ENCODE measurements around the gene MAP2K2.

DNA sequence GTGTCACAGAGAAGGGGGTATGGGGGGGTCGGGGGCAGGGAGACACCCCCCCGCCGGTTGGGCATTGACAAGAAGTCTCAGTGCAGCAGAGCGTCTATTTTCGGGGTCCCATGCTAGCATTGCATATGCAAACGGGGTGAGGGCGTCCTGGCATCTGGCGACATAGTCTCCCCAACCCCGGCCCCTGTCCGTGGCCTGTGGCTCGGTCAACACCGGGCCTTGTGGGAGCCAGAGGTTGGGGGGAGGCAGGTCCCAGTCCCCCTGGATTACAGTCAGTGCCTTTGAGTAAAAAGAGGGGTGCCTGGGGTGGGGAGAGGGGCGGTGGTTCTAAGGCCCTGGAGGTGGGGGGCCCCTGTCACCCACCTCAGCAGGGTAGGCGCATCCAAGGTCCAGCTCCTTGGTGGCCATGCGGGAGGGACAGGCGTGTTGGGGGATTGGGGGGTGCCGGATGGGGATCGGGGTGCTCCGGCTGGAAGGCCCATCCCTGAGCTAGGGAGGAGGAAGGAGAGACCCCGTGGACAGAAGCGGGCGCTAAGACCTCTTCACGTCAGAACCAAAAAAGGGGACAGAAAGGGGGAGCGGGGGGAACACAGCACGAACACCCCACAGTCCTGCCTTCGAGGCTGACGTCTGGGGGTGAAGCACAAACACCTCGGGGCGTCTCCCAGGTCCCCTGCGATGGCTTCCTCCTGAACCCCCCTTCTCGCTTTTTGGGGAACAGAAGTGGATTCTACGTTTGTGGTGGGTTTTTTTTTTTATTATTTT is 78.1 kb downstream of the MAP2K2 start:
- TF ChIP-seq ARNTL (CRISPR knock-in tag; IDR thresholded peaks at IDR 0.05; ENCODE audit: borderline replicate concordance, low read depth) (no peak), RARB (CRISPR knock-in tag; IDR thresholded peaks at IDR 0.05) (no peak), ZNF8 (CRISPR knock-in tag; IDR thresholded peaks at IDR 0.05) (no peak), ZFP3 (CRISPR knock-in tag; IDR thresholded peaks at IDR 0.05) (no peak), ZFP30 (CRISPR knock-in tag; IDR thresholded peaks at IDR 0.05) (no peak), ISL1 (CRISPR knock-in tag; IDR thresholded peaks at IDR 0.05) (no peak), PPARA (CRISPR knock-in tag; IDR thresholded peaks at IDR 0.05; ENCODE audit: borderline replicate concordance) (no peak), TCF4 (CRISPR knock-in tag; IDR thresholded peaks at IDR 0.05; ENCODE audit: borderline replicate concordance) (no peak), ESRRG (CRISPR knock-in tag; IDR thresholded peaks at IDR 0.05) (no peak), ZNF565 (CRISPR knock-in tag; conservative IDR thresholded peaks at IDR 0.05; ENCODE audit: low read depth) (no peak)
- TF ChIP-seq, protein P1, sequence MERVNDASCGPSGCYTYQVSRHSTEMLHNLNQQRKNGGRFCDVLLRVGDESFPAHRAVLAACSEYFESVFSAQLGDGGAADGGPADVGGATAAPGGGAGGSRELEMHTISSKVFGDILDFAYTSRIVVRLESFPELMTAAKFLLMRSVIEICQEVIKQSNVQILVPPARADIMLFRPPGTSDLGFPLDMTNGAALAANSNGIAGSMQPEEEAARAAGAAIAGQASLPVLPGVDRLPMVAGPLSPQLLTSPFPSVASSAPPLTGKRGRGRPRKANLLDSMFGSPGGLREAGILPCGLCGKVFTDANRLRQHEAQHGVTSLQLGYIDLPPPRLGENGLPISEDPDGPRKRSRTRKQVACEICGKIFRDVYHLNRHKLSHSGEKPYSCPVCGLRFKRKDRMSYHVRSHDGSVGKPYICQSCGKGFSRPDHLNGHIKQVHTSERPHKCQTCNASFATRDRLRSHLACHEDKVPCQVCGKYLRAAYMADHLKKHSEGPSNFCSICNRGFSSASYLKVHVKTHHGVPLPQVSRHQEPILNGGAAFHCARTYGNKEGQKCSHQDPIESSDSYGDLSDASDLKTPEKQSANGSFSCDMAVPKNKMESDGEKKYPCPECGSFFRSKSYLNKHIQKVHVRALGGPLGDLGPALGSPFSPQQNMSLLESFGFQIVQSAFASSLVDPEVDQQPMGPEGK (CRISPR knock-in tag; IDR thresholded peaks at IDR 0.05; ENCODE audit: borderline replicate concordance), result no peak
- TF ChIP-seq, protein P2, sequence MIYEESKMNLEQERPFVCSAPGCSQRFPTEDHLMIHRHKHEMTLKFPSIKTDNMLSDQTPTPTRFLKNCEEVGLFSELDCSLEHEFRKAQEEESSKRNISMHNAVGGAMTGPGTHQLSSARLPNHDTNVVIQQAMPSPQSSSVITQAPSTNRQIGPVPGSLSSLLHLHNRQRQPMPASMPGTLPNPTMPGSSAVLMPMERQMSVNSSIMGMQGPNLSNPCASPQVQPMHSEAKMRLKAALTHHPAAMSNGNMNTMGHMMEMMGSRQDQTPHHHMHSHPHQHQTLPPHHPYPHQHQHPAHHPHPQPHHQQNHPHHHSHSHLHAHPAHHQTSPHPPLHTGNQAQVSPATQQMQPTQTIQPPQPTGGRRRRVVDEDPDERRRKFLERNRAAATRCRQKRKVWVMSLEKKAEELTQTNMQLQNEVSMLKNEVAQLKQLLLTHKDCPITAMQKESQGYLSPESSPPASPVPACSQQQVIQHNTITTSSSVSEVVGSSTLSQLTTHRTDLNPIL (CRISPR knock-in tag; IDR thresholded peaks at IDR 0.05; ENCODE audit: low read depth), result no peak
- TF ChIP-seq, protein P3, sequence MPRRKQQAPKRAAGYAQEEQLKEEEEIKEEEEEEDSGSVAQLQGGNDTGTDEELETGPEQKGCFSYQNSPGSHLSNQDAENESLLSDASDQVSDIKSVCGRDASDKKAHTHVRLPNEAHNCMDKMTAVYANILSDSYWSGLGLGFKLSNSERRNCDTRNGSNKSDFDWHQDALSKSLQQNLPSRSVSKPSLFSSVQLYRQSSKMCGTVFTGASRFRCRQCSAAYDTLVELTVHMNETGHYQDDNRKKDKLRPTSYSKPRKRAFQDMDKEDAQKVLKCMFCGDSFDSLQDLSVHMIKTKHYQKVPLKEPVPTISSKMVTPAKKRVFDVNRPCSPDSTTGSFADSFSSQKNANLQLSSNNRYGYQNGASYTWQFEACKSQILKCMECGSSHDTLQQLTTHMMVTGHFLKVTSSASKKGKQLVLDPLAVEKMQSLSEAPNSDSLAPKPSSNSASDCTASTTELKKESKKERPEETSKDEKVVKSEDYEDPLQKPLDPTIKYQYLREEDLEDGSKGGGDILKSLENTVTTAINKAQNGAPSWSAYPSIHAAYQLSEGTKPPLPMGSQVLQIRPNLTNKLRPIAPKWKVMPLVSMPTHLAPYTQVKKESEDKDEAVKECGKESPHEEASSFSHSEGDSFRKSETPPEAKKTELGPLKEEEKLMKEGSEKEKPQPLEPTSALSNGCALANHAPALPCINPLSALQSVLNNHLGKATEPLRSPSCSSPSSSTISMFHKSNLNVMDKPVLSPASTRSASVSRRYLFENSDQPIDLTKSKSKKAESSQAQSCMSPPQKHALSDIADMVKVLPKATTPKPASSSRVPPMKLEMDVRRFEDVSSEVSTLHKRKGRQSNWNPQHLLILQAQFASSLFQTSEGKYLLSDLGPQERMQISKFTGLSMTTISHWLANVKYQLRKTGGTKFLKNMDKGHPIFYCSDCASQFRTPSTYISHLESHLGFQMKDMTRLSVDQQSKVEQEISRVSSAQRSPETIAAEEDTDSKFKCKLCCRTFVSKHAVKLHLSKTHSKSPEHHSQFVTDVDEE (CRISPR knock-in tag; IDR thresholded peaks at IDR 0.05), result no peak
- TF ChIP-seq, protein P4, sequence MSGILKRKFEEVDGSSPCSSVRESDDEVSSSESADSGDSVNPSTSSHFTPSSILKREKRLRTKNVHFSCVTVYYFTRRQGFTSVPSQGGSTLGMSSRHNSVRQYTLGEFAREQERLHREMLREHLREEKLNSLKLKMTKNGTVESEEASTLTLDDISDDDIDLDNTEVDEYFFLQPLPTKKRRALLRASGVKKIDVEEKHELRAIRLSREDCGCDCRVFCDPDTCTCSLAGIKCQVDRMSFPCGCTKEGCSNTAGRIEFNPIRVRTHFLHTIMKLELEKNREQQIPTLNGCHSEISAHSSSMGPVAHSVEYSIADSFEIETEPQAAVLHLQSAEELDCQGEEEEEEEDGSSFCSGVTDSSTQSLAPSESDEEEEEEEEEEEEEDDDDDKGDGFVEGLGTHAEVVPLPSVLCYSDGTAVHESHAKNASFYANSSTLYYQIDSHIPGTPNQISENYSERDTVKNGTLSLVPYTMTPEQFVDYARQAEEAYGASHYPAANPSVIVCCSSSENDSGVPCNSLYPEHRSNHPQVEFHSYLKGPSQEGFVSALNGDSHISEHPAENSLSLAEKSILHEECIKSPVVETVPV (CRISPR knock-in tag; IDR thresholded peaks at IDR 0.05), result no peak
